ENCODE measurements around the gene C19orf73. TPM values are rescaled to one million over a fixed set of nuclear protein-coding genes. Genes with fewer than 3 reads are reported as not detected.
A peak's percentile ranks its signal among the peaks of the same experiment; 100 is the strongest.

C19orf73 gene, protein sequence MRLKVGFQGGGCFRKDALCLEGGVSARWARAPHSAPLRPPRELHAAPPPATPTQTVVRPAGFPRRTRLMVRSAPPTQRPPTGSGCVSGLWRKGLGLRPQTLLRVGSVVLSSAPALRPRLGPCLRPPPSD
- total RNA-seq (2021; ENCODE audit: unreplicated experiment): 1.4 TPM
- 1.4 TPM for polyA plus RNA-seq (2012; ENCODE audit: insufficient read length)
- percentile 30 among the genes with signal in this experiment for Bru-seq, nascent RNA
- BruChase-seq, experiment 1, labeled RNA remaining after a 2-hour chase: not detected
- BruChase-seq, experiment 2, labeled RNA remaining after a 6-hour chase: not detected
- long read RNA-seq: 0 reads

- Histone ChIP-seq H3K4me3 (ENCODE audit: low read depth in 2 of 2, low read length in 2 of 2) (peak within 1 kb of the TSS; percentile 53 to 57), H3K27me3 (ENCODE audit: control insufficient read depth, insufficient read depth, low read length) (no peaks in the 10 kb centered on the region), H3K36me3 (ENCODE audit: control insufficient read depth, insufficient read depth, low read length) (no peaks in the 10 kb centered on the region), H3K27ac (ENCODE audit: low read length) (peak within 1 kb of the TSS; percentile 83), H3K9me3 (ENCODE audit: control insufficient read depth, insufficient read depth, low read depth, low read length) (no peaks in the 10 kb centered on the region), H3K4me1 (ENCODE audit: control insufficient read depth, insufficient read depth, low read length) (peaks cover 7% of the 10 kb centered on the region)
- TF ChIP-seq SIN3A (IDR thresholded peaks at IDR 0.05; ENCODE audit: borderline replicate concordance, insufficient read depth, low read depth, low read length) (0 out of 2 replicates have a peak, but pooled peaks have one; percentile 52), POLR2AphosphoS5 (IDR thresholded peaks at IDR 0.05; ENCODE audit: low read depth, low read length) (peak; percentile 63), TCF7L2 (IDR thresholded peaks at IDR 0.05; ENCODE audit: low read depth, low read length) (0 out of 2 replicates have a peak, but pooled peaks have one; percentile 29)
- TF ChIP-seq, protein P1, sequence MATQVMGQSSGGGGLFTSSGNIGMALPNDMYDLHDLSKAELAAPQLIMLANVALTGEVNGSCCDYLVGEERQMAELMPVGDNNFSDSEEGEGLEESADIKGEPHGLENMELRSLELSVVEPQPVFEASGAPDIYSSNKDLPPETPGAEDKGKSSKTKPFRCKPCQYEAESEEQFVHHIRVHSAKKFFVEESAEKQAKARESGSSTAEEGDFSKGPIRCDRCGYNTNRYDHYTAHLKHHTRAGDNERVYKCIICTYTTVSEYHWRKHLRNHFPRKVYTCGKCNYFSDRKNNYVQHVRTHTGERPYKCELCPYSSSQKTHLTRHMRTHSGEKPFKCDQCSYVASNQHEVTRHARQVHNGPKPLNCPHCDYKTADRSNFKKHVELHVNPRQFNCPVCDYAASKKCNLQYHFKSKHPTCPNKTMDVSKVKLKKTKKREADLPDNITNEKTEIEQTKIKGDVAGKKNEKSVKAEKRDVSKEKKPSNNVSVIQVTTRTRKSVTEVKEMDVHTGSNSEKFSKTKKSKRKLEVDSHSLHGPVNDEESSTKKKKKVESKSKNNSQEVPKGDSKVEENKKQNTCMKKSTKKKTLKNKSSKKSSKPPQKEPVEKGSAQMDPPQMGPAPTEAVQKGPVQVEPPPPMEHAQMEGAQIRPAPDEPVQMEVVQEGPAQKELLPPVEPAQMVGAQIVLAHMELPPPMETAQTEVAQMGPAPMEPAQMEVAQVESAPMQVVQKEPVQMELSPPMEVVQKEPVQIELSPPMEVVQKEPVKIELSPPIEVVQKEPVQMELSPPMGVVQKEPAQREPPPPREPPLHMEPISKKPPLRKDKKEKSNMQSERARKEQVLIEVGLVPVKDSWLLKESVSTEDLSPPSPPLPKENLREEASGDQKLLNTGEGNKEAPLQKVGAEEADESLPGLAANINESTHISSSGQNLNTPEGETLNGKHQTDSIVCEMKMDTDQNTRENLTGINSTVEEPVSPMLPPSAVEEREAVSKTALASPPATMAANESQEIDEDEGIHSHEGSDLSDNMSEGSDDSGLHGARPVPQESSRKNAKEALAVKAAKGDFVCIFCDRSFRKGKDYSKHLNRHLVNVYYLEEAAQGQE (IDR thresholded peaks at IDR 0.05; ENCODE audit: insufficient read depth in 1 of 2, low read depth in 2 of 2, low read length in 1 of 2): 0 out of 4 replicates have a peak, but pooled peaks of 1 of the 2 experiments have one; percentile 13
- TF ChIP-seq, protein P2, sequence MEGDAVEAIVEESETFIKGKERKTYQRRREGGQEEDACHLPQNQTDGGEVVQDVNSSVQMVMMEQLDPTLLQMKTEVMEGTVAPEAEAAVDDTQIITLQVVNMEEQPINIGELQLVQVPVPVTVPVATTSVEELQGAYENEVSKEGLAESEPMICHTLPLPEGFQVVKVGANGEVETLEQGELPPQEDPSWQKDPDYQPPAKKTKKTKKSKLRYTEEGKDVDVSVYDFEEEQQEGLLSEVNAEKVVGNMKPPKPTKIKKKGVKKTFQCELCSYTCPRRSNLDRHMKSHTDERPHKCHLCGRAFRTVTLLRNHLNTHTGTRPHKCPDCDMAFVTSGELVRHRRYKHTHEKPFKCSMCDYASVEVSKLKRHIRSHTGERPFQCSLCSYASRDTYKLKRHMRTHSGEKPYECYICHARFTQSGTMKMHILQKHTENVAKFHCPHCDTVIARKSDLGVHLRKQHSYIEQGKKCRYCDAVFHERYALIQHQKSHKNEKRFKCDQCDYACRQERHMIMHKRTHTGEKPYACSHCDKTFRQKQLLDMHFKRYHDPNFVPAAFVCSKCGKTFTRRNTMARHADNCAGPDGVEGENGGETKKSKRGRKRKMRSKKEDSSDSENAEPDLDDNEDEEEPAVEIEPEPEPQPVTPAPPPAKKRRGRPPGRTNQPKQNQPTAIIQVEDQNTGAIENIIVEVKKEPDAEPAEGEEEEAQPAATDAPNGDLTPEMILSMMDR (IDR thresholded peaks at IDR 0.05): no peak
- ATAC-seq: peak; percentile 85
- in situ Hi-C loops (cut with HindIII; ENCODE audit: low pct_unique_long_range_greater_than_20kb, low sequenced_read_pairs) (no loop called here), intact Hi-C loops (cut with micrococcal nuclease; ENCODE audit: unreplicated experiment) (no loop called here)
- CTCF ChIA-PET: no interaction called here
- BruUV-seq (replicated peaks): no TSS peak
- POLR2A ChIA-PET: interaction anchor here (0.6 kb wide), 1 partner anchor 198 kb away, joined by 3 read pairs; no protein-coding TSS in a partner anchor
- peak; percentile 50 for DNase-seq (ENCODE audit: low read depth, low spot score)
These were observed at the start of gene C19orf73 for GRCh38 chr19:49118565-49119410. TSS of gene C19orf73 (minus strand) at chr19:49119143. CDS start at chr19:49119022, 121 bp downstream.

GRCh38 chr19:49168421-49168820, 49.5 kb upstream of the C19orf73 start:
- no peak for ATAC-seq
- intact Hi-C loops (cut with micrococcal nuclease; ENCODE audit: unreplicated experiment) (no loop called here), in situ Hi-C loops (cut with HindIII; ENCODE audit: low pct_unique_long_range_greater_than_20kb, low sequenced_read_pairs) (no loop called here)
- H3K9me3 ChIP-seq (ENCODE audit: control insufficient read depth, insufficient read depth, low read depth, low read length): no peaks in the 10 kb centered on the region
- ChIA-PET POLR2A (interaction anchor here (0.6 kb wide), 1 partner anchor 16 kb away, joined by 3 read pairs; no protein-coding TSS in a partner anchor), CTCF (no interaction called here)
- DNase-seq (ENCODE audit: low read depth, low spot score): no peak
- no peak overlapping the region for H3K27ac ChIP-seq (ENCODE audit: low read length)
- no peaks in the 10 kb centered on the region for H3K4me1 ChIP-seq (ENCODE audit: control insufficient read depth, insufficient read depth, low read length)
- BruUV-seq (replicated peaks): no TSS peak
- TF ChIP-seq TCF7L2 (IDR thresholded peaks at IDR 0.05; ENCODE audit: low read depth, low read length): no peak
- TF ChIP-seq, protein P1 (IDR thresholded peaks at IDR 0.05; ENCODE audit: insufficient read depth in 1 of 2, low read depth in 2 of 2, low read length in 1 of 2): no peak
- no peak for TF ChIP-seq SIN3A (IDR thresholded peaks at IDR 0.05; ENCODE audit: borderline replicate concordance, insufficient read depth, low read depth, low read length)
- TF ChIP-seq POLR2AphosphoS5 (IDR thresholded peaks at IDR 0.05; ENCODE audit: low read depth, low read length): no peak
- TF ChIP-seq, protein P2 (IDR thresholded peaks at IDR 0.05): no peak
- no peak overlapping the region for H3K4me3 ChIP-seq (ENCODE audit: low read depth in 2 of 2, low read length in 2 of 2)
- H3K27me3 ChIP-seq (ENCODE audit: control insufficient read depth, insufficient read depth, low read length): no peaks in the 10 kb centered on the region
- no peaks in the 10 kb centered on the region; the same call in 1 of the 2 replicates for H3K36me3 ChIP-seq (ENCODE audit: control insufficient read depth, insufficient read depth, low read length)
